GM18511 (cell line): ENCODE measurements around the gene BCL2L2.

Source experiments
- ATAC-seq: cut with Tn5 transposase; IDR thresholded peaks from one replicate; pipeline ENCODE4 v1.9.1; 2021; ENCODE audit warnings: mild to moderate bottlenecking, moderate library complexity; ENCODE audit not compliant: unreplicated experiment

The BCL2L2 gene

GRCh38 chr14:23352506-23353432 lies 46.1 kb downstream of the BCL2L2 start, which contains the start of gene SLC22A17:
SLC22A17 (minus strand) TSS chr14:23352887.
- no peak for ATAC-seq

- no peak for ATAC-seq
These were observed 46.8 kb downstream of the BCL2L2 start for GRCh38 chr14:23353433-23353780.

- no peak for ATAC-seq
These were observed 48.4 kb downstream of the BCL2L2 start for GRCh38 chr14:23354990-23355389.

- ATAC-seq = no peak
These were observed 49.3 kb downstream of the BCL2L2 start for GRCh38 chr14:23355871-23356435.

- no peak for ATAC-seq
These were observed 50.0 kb downstream of the BCL2L2 start for GRCh38 chr14:23356662-23357061.

GRCh38 chr14:23357261-23357660 lies 50.6 kb downstream of the BCL2L2 start:
- no peak for ATAC-seq

GRCh38 chr14:23358042-23358441 lies 51.4 kb downstream of the BCL2L2 start:
- no peak for ATAC-seq

- ATAC-seq = no peak
These were observed 52.0 kb downstream of the BCL2L2 start for GRCh38 chr14:23358553-23359166.

- no peak for ATAC-seq
These were observed 52.6 kb downstream of the BCL2L2 start for GRCh38 chr14:23359167-23359626.

GRCh38 chr14:23359722-23360447 lies 53.3 kb downstream of the BCL2L2 start:
- no peak for ATAC-seq

- ATAC-seq = no peak
These were observed 53.9 kb downstream of the BCL2L2 start for GRCh38 chr14:23360496-23360895.

GRCh38 chr14:23361320-23361719 lies 54.7 kb downstream of the BCL2L2 start:
- ATAC-seq = no peak
